HUES64 (cell line): ENCODE data around the gene SLC35F3.

Source experiments
- H3K27ac ChIP-seq: 2 replicates; pipeline ENCODE4 v1.7.0; 2013; ENCODE audit warnings: low read depth, low read length, inconsistent platforms
- H3K27me3 ChIP-seq: 2 replicates; pipeline ENCODE4 v1.6.1; 2013; ENCODE audit warnings: mild to moderate bottlenecking, low read length; ENCODE audit not compliant: insufficient read depth
- H3K36me3 ChIP-seq: 2 replicates; pipeline ENCODE4 v1.6.1; 2013; ENCODE audit warnings: mild to moderate bottlenecking, low read length; ENCODE audit not compliant: insufficient read depth
- H3K4me1 ChIP-seq: 2 replicates; pipeline ENCODE4 v1.6.1; 2013; ENCODE audit warnings: mild to moderate bottlenecking, low read length, moderate library complexity; ENCODE audit not compliant: insufficient read depth
- H3K4me3 ChIP-seq: 2 replicates; pipeline ENCODE4 v1.5.1; 2013; ENCODE audit warnings: mild to moderate bottlenecking, low read length, moderate library complexity
- H3K9ac ChIP-seq: 2 replicates; pipeline ENCODE4 v1.6.1; 2013; ENCODE audit warnings: mild to moderate bottlenecking, low read depth, low read length
- H3K9me3 ChIP-seq: 2 replicates; pipeline ENCODE4 v1.6.1; 2013; ENCODE audit warnings: low read depth, low read length; ENCODE audit not compliant: insufficient read depth
- WGBS: fragments of 150-250, 120-280 bp; methylation state at CpG from one replicate; pipeline ENCODE4 v1.1.7; 2013; ENCODE audit warnings: missing lambda C conversion rate; 5-methylcytosine and 5-hydroxymethylcytosine counted together

Gene SLC35F3

DNA sequence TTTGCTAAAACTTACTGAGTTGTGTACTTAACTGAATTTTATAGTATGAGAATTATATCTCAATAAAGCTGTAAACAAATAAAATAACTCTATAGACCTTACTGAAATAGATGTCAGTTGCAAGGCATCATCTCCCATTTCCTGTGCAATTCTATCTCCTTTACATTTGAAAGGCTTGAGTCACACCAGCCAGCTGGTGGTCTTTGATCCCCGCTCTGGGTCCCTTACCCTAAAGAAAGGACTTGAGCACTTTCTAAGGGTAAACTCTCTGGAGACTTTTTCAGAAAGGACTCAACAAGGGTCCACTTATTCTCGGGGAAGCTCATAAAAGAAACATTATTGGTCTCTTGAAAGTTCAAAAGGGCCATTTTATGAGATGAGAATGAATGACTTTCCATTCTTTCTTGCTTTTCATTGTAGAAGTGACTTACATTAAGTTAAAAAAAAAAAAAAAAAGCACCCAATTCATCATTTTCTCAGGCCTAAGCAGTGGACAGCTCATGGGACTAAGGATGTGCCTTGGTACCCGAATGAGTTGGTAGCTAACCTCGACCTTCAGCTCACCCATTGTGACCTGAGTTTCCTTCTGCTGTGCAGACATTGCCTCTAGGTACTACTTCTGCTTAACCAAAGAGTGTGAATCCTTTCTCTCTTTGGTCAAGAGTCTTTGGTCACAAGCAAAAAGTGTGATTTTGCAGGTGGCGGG is 321.8 kb downstream of the SLC35F3 start:
- Histone ChIP-seq H3K4me1 (peaks cover 35% of the 10 kb centered on the region), H3K4me3 (no peak overlapping the region), H3K27me3 (no peaks in the 10 kb centered on the region; the same call in 1 of the 2 replicates), H3K9me3 (no peaks in the 10 kb centered on the region), H3K36me3 (no peaks in the 10 kb centered on the region), H3K9ac (no peak overlapping the region), H3K27ac (peak overlapping the region; percentile 13)
- 33% methylated on average over 5 of the region's 5 CpGs for WGBS

DNA sequence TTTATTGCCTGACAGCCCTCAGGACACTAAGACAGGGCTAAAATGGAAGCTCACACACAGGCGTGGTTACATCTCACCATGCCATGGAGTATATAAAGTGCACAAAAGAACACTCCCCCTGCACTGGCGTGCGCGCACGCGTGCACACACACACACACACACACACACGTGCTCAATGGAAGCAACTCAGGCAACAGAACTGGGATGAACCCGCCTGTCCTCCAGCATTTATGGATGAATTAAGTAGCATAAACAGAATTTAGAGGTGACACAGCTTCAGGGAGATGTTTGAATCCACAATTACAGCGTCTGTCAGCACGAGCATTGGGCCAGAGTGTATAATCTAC is 322.3 kb downstream of the SLC35F3 start:
- WGBS: 90% methylated on average over 10 of the region's 10 CpGs
- Histone ChIP-seq H3K36me3 (no peaks in the 10 kb centered on the region), H3K4me1 (peaks cover 35% of the 10 kb centered on the region), H3K9ac (no peak overlapping the region), H3K27me3 (no peaks in the 10 kb centered on the region; the same call in 1 of the 2 replicates), H3K27ac (peak overlapping the region; percentile 13; the same call in 1 of the 2 replicates), H3K9me3 (no peaks in the 10 kb centered on the region), H3K4me3 (no peak overlapping the region)

DNA sequence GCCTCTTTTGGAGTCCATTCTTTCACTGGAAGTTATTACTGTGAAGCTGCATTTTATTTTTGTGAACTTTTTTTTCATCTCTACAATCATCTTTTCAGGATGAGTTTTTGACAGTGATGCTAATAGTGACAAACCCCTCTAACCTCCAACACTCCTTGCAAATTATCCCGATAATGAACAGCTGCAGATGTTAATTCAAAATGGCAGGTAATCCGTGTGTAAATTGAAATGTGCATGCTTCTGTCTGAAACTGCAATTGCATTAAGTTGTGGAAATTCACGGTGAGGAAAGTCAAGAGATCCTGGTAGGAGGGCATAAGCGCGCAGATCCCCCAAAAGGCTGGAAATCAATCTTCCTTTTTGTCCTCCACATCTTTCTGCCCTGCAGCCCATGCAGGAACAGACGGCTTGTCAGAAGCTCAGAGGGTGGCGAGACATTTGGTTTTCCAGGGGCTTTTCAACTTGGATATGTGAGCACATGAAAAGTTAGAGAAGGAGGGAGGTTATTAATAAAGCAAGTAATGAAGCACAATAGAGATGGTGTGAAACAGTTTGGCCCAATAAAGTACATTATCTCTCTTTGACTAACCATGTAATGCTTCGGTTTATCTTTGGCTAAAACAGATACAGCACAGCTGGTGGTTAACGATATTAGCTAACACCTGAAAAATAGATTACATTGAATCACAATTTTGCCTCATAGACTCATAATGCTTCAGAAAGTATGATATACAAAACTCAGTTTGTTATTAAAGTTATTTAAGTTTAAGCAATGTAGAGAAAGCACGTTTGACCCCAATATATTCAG is 325.3 kb downstream of the SLC35F3 start:
- peaks cover 40% of the 10 kb centered on the region for H3K4me1 ChIP-seq
- H3K9ac ChIP-seq: no peak overlapping the region
- WGBS: 87% methylated on average over 10 of the region's 10 CpGs
- H3K4me3 ChIP-seq: no peak overlapping the region
- H3K27ac ChIP-seq: no peak overlapping the region
- no peaks in the 10 kb centered on the region for H3K36me3 ChIP-seq
- H3K27me3 ChIP-seq: no peaks in the 10 kb centered on the region; the same call in 1 of the 2 replicates
- no peaks in the 10 kb centered on the region for H3K9me3 ChIP-seq

DNA sequence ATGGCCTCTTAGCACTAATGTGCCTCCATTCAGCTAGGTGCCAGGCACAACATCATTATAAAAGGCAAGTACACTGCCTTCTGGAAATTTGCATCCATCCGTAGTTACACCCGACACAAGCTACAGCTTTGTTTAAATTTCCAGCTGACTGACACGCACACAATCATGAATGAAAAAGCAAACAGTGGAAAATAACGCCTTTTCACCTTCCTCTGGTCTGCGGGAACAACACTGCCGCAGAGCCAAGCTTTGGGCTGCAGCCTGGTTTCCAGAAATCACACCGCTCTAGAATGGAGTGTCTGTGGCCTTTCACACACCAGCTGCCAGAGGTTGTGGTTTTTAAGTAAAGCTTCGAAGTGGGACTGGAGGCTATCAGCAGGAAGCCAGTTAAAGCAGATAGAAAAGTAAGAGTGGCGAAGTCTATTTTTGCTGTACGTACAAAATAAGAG is 326.0 kb downstream of the SLC35F3 start:
- Histone ChIP-seq H3K27me3 (no peaks in the 10 kb centered on the region; the same call in 1 of the 2 replicates), H3K9ac (no peak overlapping the region), H3K27ac (no peak overlapping the region), H3K4me3 (no peak overlapping the region), H3K36me3 (no peaks in the 10 kb centered on the region), H3K4me1 (peaks cover 35% of the 10 kb centered on the region), H3K9me3 (no peaks in the 10 kb centered on the region)
- WGBS: 85% methylated on average over 10 of the region's 10 CpGs

DNA sequence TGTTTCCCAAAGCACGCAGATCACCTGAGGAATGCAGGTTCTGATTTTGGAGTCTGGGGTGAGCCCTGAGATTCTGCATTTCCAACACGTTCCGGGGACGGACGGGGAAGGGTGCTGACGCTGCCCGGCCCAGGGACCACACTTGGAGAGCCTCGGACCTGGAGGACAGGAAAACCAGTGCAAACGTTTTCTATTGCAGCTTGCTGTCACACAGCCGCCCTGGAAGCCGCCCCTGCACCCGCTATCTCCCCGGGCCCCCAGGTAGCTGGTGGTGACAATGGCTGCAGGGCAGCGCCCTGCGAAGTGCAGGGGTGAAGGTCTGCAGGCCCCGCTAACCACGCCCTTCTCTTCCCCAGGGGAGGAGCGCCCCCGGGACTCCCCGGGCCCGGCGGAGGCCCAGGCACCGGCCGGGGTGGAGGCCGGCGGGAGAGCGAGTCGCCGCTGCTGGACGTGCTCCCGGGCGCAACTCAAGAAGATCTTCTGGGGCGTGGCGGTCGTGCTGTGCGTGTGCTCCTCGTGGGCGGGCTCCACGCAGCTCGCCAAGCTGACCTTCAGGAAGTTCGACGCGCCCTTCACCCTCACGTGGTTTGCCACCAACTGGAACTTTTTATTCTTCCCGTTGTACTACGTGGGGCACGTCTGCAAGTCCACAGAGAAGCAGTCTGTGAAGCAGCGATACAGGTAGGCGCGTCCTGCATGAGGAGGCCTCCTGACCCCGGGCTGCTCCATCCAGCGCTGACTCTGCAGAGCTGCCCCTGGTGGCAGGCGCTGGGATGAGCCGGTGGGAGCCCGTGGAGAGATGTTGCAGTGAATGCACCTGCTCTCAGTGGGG is 326.8 kb downstream of the SLC35F3 start:
- Histone ChIP-seq H3K4me3 (no peak overlapping the region), H3K36me3 (no peaks in the 10 kb centered on the region), H3K9me3 (no peaks in the 10 kb centered on the region), H3K27me3 (no peaks in the 10 kb centered on the region), H3K4me1 (peaks cover 27% of the 10 kb centered on the region), H3K27ac (no peak overlapping the region), H3K9ac (no peak overlapping the region)
- 93% methylated on average over 55 of the region's 55 CpGs for WGBS

DNA sequence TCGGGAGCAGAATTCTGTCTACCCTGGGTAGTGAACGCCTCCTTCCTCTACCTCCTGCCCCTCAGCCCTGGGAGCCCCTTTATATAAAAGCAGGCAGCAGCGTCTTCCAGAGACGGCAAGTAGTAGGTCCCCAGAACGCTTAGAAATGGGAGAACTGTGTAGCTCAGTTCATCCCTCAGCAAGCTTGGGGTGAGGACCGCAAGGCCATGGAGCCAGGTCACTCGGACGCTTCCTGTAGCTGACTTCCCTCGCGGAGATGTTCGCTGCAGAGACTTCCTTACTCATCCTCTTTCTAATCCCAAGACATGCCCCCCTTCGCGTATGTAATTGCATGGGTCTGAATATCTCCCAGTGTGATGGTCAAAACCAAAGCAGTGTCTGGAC is 327.4 kb downstream of the SLC35F3 start:
- Histone ChIP-seq H3K36me3 (no peaks in the 10 kb centered on the region), H3K27me3 (no peaks in the 10 kb centered on the region), H3K27ac (no peak overlapping the region), H3K4me1 (peaks cover 21% of the 10 kb centered on the region), H3K4me3 (no peak overlapping the region), H3K9me3 (no peaks in the 10 kb centered on the region), H3K9ac (no peak overlapping the region)
- WGBS: 91% methylated on average over 13 of the region's 13 CpGs

DNA sequence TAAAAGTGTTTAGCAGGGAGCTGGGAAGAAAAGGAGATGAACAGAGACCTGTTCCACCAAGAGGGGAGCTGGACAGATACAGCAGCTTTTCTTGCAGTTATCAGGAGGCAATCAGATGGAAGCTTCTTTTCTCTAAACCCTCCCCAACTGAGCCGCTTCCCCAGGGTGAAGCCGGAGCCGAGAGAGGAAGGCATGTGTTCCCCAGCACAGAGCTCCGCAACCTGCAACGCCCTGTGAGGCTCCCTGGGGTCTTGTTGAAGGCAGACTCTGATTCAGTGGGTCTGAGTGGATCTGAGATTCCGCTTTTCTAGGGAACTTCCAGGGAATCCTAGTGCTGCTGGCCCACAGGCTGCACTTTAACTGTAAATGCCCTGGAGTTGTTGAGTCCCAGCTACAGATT is 329.7 kb downstream of the SLC35F3 start:
- H3K4me3 ChIP-seq: no peak overlapping the region
- H3K36me3 ChIP-seq: no peaks in the 10 kb centered on the region
- H3K9ac ChIP-seq: no peak overlapping the region
- peaks cover 22% of the 10 kb centered on the region for H3K4me1 ChIP-seq
- no peaks in the 10 kb centered on the region for H3K9me3 ChIP-seq
- 62% methylated on average over 6 of the region's 6 CpGs for WGBS
- no peaks in the 10 kb centered on the region for H3K27me3 ChIP-seq
- no peak overlapping the region for H3K27ac ChIP-seq

DNA sequence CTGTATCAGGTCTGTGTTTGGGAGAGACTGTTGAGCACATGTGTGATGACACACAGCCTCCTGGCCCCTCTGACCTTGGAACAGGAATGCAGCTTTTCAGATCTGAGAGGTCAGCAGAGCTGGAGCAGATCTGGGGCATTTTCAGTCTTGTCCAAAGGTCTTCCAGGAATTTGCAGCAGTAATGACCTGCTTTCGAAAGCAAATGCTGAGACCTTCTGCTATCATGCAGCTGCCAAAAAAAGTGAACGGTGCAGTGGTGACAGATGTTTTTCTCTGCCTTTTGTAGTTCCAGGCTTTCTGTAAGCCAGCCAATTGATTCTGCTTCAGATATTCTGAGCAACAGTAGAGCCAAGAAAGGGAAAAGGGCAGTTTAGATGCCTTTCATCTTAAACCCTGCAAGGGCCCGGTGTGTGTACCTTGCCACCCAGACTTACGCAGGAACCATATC is 331.0 kb downstream of the SLC35F3 start:
- Histone ChIP-seq H3K9ac (no peak overlapping the region), H3K4me3 (no peak overlapping the region), H3K27ac (no peak overlapping the region), H3K9me3 (no peaks in the 10 kb centered on the region), H3K27me3 (no peaks in the 10 kb centered on the region), H3K4me1 (peaks cover 14% of the 10 kb centered on the region), H3K36me3 (no peaks in the 10 kb centered on the region)
- 93% methylated on average over 4 of the region's 4 CpGs for WGBS

DNA sequence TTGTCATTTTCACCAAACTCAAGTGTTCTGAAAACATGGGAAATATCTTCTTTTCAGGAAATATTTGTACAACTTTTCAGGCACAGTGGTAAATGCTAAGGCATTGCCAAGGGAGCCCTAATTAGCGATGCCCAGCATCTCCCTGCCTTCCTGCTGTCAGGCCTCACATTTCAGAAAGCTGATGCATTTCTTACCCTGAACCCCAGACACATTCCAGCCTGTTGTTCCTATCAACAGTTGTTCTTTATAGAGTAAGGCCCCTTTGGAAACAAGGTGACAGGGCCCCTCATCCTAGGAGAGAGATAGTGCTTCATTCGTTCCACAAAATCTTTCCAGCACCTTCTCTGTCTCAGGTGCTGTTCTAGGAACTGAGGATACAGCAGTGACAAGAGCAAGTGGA is 332.9 kb downstream of the SLC35F3 start:
- H3K4me1 ChIP-seq: peaks cover 9% of the 10 kb centered on the region; the same call in 1 of the 2 replicates
- H3K9ac ChIP-seq: no peak overlapping the region
- no peaks in the 10 kb centered on the region for H3K9me3 ChIP-seq
- WGBS: 86% methylated on average over 2 of the region's 2 CpGs
- no peak overlapping the region for H3K4me3 ChIP-seq
- H3K27ac ChIP-seq: no peak overlapping the region
- no peaks in the 10 kb centered on the region for H3K27me3 ChIP-seq
- no peaks in the 10 kb centered on the region for H3K36me3 ChIP-seq

DNA sequence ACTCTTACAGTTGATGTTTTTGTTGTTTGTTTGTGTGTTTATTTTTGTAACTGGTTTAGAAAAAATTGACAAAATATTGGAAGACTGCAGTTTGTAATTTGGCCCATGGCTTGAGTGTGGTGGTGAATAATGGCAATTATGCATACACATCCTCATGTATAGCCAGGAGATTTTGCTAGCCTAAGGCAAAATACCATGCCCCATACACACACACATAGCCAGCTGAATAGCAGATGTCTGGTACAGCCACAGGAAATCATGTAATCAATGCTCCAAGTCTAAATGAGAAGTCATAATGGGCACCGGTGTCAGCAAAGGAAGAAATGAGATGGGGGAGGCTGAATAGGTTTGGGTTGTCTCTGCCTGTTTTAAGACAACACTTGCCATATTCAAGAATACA is 333.6 kb downstream of the SLC35F3 start:
- H3K4me3 ChIP-seq: no peak overlapping the region
- no peaks in the 10 kb centered on the region for H3K36me3 ChIP-seq
- no peak overlapping the region for H3K27ac ChIP-seq
- WGBS: 89% methylated on average over 1 of the region's 1 CpG
- H3K9ac ChIP-seq: no peak overlapping the region
- H3K27me3 ChIP-seq: no peaks in the 10 kb centered on the region
- H3K9me3 ChIP-seq: no peaks in the 10 kb centered on the region
- peaks cover 9% of the 10 kb centered on the region; the same call in 1 of the 2 replicates for H3K4me1 ChIP-seq

DNA sequence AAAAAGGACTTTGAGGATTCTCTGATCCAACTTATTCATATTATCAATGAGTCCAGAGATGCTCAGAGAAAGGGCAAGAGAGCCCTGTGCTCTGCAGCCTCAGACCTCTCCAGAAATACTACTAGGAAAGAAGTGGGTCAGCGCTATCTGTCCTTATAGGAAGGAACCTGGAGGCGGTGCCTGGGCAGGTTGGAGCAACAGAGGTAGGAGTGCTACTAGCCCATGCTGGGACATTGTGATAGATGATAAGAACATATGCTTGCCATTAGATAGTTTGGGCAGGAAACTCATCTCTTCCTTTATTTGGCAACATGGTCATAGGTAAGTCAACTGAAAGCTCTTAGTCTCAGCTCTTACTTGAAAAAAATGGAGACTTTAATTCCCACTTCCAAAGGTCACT is 335.0 kb downstream of the SLC35F3 start:
- 94% methylated on average over 2 of the region's 2 CpGs for WGBS
- Histone ChIP-seq H3K9me3 (no peaks in the 10 kb centered on the region), H3K27ac (no peak overlapping the region), H3K4me3 (no peak overlapping the region), H3K36me3 (no peaks in the 10 kb centered on the region), H3K9ac (no peak overlapping the region), H3K27me3 (no peaks in the 10 kb centered on the region), H3K4me1 (0 out of 2 replicates have a peak, but pooled peaks cover 4% of the 10 kb centered on the region)
